ENCODE results near the gene ARHGAP28. TPM values are rescaled to one million over a fixed set of nuclear protein-coding genes. Genes with fewer than 3 reads are reported as not detected.

The ARHGAP28 gene
- total RNA-seq, 2 experiments from 2014 or later = not detected

DNA sequence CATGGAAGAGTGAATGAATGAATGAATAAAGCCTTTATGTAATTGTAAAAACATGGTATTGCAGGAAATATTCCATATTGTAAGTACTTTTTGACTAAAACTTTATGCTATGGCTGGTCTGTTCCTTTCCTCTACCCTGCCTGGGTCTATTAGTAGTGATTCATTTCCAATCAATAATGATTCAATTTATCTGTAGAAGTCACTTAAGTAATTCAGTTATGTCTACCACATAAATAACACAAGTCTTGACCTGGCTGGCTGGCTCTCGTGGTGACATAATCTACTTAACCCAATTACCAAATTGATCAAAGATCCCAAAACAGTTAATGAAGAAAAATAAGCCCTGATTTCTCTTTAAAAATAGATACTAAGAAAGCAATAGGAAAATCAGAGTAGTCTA lies 7.8 kb upstream of the ARHGAP28 start:
- no peak overlapping the region for H3K27ac Mint-ChIP-seq
- ATAC-seq (no peak), DNase-seq (no peak)
- H3K4me3 Mint-ChIP-seq = no peak overlapping the region
- H3K9me3 Mint-ChIP-seq (ENCODE audit: low read depth) = peaks cover 9% of the 10 kb centered on the region
- CTCF ChIA-PET = no interaction called here
- H3K36me3 Mint-ChIP-seq = no peaks in the 10 kb centered on the region
- no peaks in the 10 kb centered on the region for H3K4me1 Mint-ChIP-seq
- H3K27me3 Mint-ChIP-seq = no peaks in the 10 kb centered on the region

GRCh38 chr18:6722690-6723089 lies 6.8 kb upstream of the ARHGAP28 start:
- no peaks in the 10 kb centered on the region for H3K36me3 Mint-ChIP-seq
- no peak for ATAC-seq
- H3K9me3 Mint-ChIP-seq (ENCODE audit: low read depth) = peaks cover 9% of the 10 kb centered on the region
- DNase-seq = no peak
- no peaks in the 10 kb centered on the region for H3K27me3 Mint-ChIP-seq
- H3K4me1 Mint-ChIP-seq = no peaks in the 10 kb centered on the region
- H3K27ac Mint-ChIP-seq = no peak overlapping the region
- H3K4me3 Mint-ChIP-seq = no peak overlapping the region
- CTCF ChIA-PET = interaction anchor here (0.8 kb wide), 1 partner anchor 9 kb away, joined by 3 read pairs; no protein-coding TSS in a partner anchor

DNA sequence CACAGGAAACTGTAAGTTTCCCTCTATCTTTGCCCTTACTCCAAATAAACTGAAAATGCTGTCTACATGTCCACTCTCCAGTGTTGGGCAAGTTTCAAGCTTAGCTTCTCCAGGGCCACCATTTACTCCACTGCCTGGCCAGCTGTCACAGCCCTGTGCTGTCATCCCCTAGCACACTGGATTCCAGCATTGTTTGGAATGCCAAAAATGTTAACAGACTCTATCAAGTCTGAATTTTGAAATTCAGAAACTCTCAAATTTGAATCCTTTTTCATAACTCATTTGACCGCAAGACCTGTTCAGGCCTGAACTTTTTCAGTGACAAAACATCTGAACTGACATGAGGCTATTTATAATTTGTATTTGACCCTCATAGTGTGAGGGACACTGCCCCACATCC lies 5.2 kb upstream of the ARHGAP28 start:
- H3K4me3 Mint-ChIP-seq = no peak overlapping the region

GRCh38 chr18:6728331-6728730 lies 1.2 kb upstream of the ARHGAP28 start:
- Mint-ChIP-seq H3K9me3 (ENCODE audit: low read depth) (no peaks in the 10 kb centered on the region), H3K4me3 (no peak overlapping the region), H3K4me1 (peaks cover 6% of the 10 kb centered on the region), H3K27me3 (peaks cover 18% of the 10 kb centered on the region), H3K27ac (no peak overlapping the region), H3K36me3 (peaks cover 1% of the 10 kb centered on the region)
- CTCF ChIA-PET = no interaction called here
- ATAC-seq = no peak
- no peak for DNase-seq

More for the DNA sequence above, 5.2 kb upstream of the ARHGAP28 start:
- DNase-seq (no peak), ATAC-seq (no peak)
- Mint-ChIP-seq H3K27ac (no peak overlapping the region), H3K9me3 (ENCODE audit: low read depth) (peaks cover 6% of the 10 kb centered on the region), H3K27me3 (peaks cover 10% of the 10 kb centered on the region), H3K36me3 (no peaks in the 10 kb centered on the region), H3K4me1 (peaks cover 4% of the 10 kb centered on the region)
- CTCF ChIA-PET = no interaction called here

- CTCF ChIA-PET = no interaction called here
- H3K4me3 Mint-ChIP-seq = peak overlapping the region; percentile 48
- DNase-seq (no peak), ATAC-seq (no peak)
- H3K27ac Mint-ChIP-seq = no peak overlapping the region
- H3K4me1 Mint-ChIP-seq = peaks cover 6% of the 10 kb centered on the region
- H3K9me3 Mint-ChIP-seq (ENCODE audit: low read depth) = no peaks in the 10 kb centered on the region
- peaks cover 1% of the 10 kb centered on the region for H3K36me3 Mint-ChIP-seq
- H3K27me3 Mint-ChIP-seq = peaks cover 18% of the 10 kb centered on the region
Measured at GRCh38 chr18:6728809-6729246, 688 bp upstream of the ARHGAP28 start.

DNA sequence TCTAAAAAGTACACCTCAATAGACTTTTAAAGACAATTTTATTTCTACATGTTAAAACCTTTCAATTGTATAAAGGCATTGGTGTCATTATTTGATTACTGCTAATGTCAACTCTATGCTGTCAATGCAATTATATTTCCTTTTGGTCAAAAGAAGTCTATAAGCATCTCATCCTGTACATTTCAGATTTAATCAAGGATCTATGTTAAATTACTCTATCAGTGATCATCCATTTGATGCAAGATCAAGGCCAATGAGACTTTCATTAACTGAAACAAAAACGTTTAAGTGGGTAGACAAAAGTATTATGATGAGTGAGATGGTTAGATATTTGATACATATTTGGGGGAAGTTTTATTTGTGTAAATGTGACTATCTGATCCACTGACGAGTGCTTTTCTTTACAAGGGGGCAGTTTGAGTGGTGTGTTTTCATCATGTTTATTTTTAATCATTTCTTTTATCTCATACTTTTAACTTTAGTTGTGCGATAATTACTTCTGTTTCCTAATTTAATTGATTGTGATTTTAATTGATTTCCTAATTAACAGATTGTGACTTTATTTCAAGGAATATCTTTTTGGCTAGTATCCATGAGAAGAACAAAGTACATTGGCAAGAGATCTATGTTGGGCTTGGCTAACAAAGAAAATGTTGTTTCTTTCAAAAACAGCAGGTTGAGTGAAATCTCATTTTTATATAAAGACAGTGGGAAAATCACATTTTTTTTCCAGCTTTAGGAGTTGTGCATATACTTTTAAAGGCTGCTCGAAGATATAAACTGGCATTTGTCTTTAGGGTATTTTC lies 1.1 kb downstream of the ARHGAP28 start:
- ATAC-seq = no peak
- no peak overlapping the region for H3K4me3 Mint-ChIP-seq
- DNase-seq = no peak
- CTCF ChIA-PET = no interaction called here
- peaks cover 6% of the 10 kb centered on the region for H3K4me1 Mint-ChIP-seq
- peaks cover 18% of the 10 kb centered on the region for H3K27me3 Mint-ChIP-seq
- no peak overlapping the region for H3K27ac Mint-ChIP-seq
- no peaks in the 10 kb centered on the region for H3K9me3 Mint-ChIP-seq (ENCODE audit: low read depth)
- peaks cover 1% of the 10 kb centered on the region for H3K36me3 Mint-ChIP-seq

DNA sequence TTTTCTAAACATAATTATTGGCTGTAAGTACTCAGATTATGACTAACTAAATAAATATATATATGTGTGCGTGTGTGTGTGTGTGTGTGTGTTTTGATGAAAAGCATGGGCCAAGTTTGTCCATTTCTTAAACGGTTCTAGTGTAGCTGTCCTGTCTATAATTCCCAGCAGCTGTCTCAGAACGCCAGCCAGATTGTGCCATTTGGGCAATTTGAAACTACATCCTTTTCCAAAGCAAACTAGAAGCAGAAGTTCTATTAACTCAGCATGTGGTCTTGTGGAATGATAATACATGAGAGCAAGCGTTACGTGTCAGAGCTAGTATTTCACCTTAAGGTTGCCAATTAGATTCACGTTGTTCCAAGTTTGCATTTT lies 1.7 kb downstream of the ARHGAP28 start:
- CTCF ChIA-PET = no interaction called here
- H3K9me3 Mint-ChIP-seq (ENCODE audit: low read depth) = no peaks in the 10 kb centered on the region
- peaks cover 6% of the 10 kb centered on the region for H3K4me1 Mint-ChIP-seq
- H3K27ac Mint-ChIP-seq = no peak overlapping the region
- no peak overlapping the region for H3K4me3 Mint-ChIP-seq
- H3K36me3 Mint-ChIP-seq = peaks cover 1% of the 10 kb centered on the region
- no peak for DNase-seq
- ATAC-seq = no peak
- peaks cover 18% of the 10 kb centered on the region for H3K27me3 Mint-ChIP-seq

DNA sequence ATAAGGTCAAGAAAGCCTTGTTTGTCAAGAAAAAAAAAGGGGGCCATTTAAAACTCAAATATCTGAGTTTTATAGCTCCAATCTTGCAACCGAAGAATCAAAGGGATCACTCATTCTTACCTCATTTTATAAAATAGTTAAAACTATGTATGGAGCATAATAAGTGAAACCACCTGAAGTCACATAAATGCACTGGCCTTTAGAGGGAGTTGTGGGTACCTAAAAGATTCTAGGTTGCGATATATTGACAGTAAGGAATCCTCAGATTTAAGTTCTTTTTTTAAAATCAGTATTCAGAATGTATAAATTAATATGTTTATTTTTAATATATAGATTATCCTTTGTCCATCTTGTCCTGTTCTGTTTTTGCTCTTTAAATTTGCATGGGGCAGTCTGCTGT lies 3.4 kb downstream of the ARHGAP28 start:
- CTCF ChIA-PET = no interaction called here
- Mint-ChIP-seq H3K27me3 (peaks cover 18% of the 10 kb centered on the region), H3K9me3 (ENCODE audit: low read depth) (no peaks in the 10 kb centered on the region), H3K4me3 (no peak overlapping the region), H3K36me3 (peaks cover 1% of the 10 kb centered on the region), H3K27ac (no peak overlapping the region), H3K4me1 (peaks cover 6% of the 10 kb centered on the region)
- DNase-seq = no peak
- no peak for ATAC-seq

DNA sequence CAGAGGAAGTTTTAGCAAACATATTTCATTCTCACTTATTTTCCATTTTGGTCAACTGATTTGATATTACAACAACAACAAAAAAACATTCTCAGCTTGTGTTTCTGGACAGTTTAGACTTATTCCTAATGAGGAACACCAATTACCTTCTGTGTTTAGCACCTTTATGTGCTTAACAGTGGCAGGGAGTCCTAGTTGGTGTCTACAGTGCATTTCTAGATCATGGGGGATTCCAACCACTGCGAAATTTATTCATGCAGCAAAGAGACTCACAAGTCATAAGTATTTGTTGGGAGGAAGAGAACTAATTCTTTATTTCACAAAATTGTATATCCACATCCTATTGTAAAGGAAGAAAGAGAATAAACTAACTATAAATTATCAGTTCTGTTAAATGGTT lies 4.2 kb downstream of the ARHGAP28 start:
- CTCF ChIA-PET = no interaction called here
- H3K27me3 Mint-ChIP-seq = peaks cover 13% of the 10 kb centered on the region
- H3K36me3 Mint-ChIP-seq = peaks cover 1% of the 10 kb centered on the region
- H3K4me3 Mint-ChIP-seq = no peak overlapping the region
- DNase-seq (no peak), ATAC-seq (no peak)
- H3K9me3 Mint-ChIP-seq (ENCODE audit: low read depth) = no peaks in the 10 kb centered on the region
- H3K27ac Mint-ChIP-seq = no peak overlapping the region
- H3K4me1 Mint-ChIP-seq = peaks cover 6% of the 10 kb centered on the region

- CTCF ChIA-PET = no interaction called here
- H3K27ac Mint-ChIP-seq = no peak overlapping the region
- peaks cover 1% of the 10 kb centered on the region for H3K4me1 Mint-ChIP-seq
- H3K36me3 Mint-ChIP-seq = peaks cover 1% of the 10 kb centered on the region
- ATAC-seq (no peak), DNase-seq (no peak)
- no peaks in the 10 kb centered on the region for H3K9me3 Mint-ChIP-seq (ENCODE audit: low read depth)
- H3K27me3 Mint-ChIP-seq = peaks cover 7% of the 10 kb centered on the region
- H3K4me3 Mint-ChIP-seq = no peak overlapping the region
Measured at GRCh38 chr18:6734726-6735430, 5.4 kb downstream of the ARHGAP28 start.

- Mint-ChIP-seq H3K27ac (no peak overlapping the region), H3K4me1 (no peaks in the 10 kb centered on the region), H3K4me3 (no peak overlapping the region), H3K27me3 (no peaks in the 10 kb centered on the region), H3K36me3 (no peaks in the 10 kb centered on the region), H3K9me3 (ENCODE audit: low read depth) (peaks cover 2% of the 10 kb centered on the region)
- no peak for ATAC-seq
- no peak for DNase-seq
- CTCF ChIA-PET = no interaction called here
Measured at GRCh38 chr18:6737833-6738232, 8.3 kb downstream of the ARHGAP28 start.

- H3K4me3 Mint-ChIP-seq = no peak overlapping the region
- no peak for DNase-seq
- H3K36me3 Mint-ChIP-seq = no peaks in the 10 kb centered on the region
- no peaks in the 10 kb centered on the region for H3K4me1 Mint-ChIP-seq
- CTCF ChIA-PET = no interaction called here
- no peak for ATAC-seq
- H3K27ac Mint-ChIP-seq = no peak overlapping the region
- H3K27me3 Mint-ChIP-seq = no peaks in the 10 kb centered on the region
- H3K9me3 Mint-ChIP-seq (ENCODE audit: low read depth) = peaks cover 2% of the 10 kb centered on the region
Measured at GRCh38 chr18:6738622-6739021, 9.1 kb downstream of the ARHGAP28 start.

GRCh38 chr18:6741232-6741663 lies 11.7 kb downstream of the ARHGAP28 start:
- peaks cover 6% of the 10 kb centered on the region for H3K9me3 Mint-ChIP-seq (ENCODE audit: low read depth)
- H3K27ac Mint-ChIP-seq = no peak overlapping the region
- H3K27me3 Mint-ChIP-seq = no peaks in the 10 kb centered on the region
- ATAC-seq = no peak
- CTCF ChIA-PET = interaction anchor here (0.7 kb wide), 1 partner anchor 1823 kb away, joined by 4 read pairs; no protein-coding TSS in a partner anchor
- no peaks in the 10 kb centered on the region for H3K36me3 Mint-ChIP-seq
- no peak overlapping the region for H3K4me3 Mint-ChIP-seq
- no peaks in the 10 kb centered on the region for H3K4me1 Mint-ChIP-seq
- no peak for DNase-seq

DNA sequence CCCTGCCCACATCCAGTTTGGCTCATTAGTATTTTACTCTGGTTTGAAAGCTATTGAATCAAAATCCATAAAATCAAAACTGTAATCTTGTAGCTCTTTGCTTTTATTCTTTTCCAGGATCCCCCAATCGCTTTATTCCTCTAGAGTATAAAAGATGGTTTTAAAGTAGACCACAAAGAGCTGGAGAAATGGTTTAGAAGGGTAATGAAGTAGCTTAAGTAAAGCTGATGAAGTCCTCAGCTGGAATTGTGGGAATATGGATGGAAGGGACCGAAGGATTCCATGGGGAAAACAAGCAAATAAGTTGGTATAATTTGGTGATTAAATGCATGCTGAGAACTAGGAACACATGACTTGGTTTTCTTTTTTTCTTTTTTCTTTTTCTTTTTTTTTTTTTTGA lies 12.3 kb downstream of the ARHGAP28 start:
- Mint-ChIP-seq H3K4me1 (no peaks in the 10 kb centered on the region), H3K4me3 (no peak overlapping the region), H3K27me3 (no peaks in the 10 kb centered on the region), H3K27ac (no peak overlapping the region), H3K9me3 (ENCODE audit: low read depth) (peaks cover 8% of the 10 kb centered on the region), H3K36me3 (no peaks in the 10 kb centered on the region)
- ATAC-seq (no peak), DNase-seq (no peak)
- CTCF ChIA-PET = interaction anchor here (0.7 kb wide), 1 partner anchor 1823 kb away, joined by 4 read pairs; no protein-coding TSS in a partner anchor

All from activated CD8-positive, alpha-beta memory T cell treated with anti-CD3 and anti-CD28 coated beads, Interleukin-2, amount 10 ng/mL, durations not matched to agents 7 days and 5 days (primary cell).